GM19238 (cell line): ENCODE results near the gene PPARA.
"Not testable (repeated sequence)": the region's sequence is repeated elsewhere in the genome, so short reads cannot be mapped to it uniquely, and the experiment has no call there.

Source experiments
- DNase-seq: peaks from one replicate; pipeline ENCODE4 v3.0.0; 2011; ENCODE audit warnings: low spot score; ENCODE audit not compliant: insufficient read length

PPARA gene

GRCh38 chr22:46169628-46170027 lies 19.3 kb downstream of the PPARA start:
- no peak for DNase-seq

- no peak for DNase-seq
Measured at GRCh38 chr22:46171940-46172339, 21.6 kb downstream of the PPARA start.

GRCh38 chr22:46172522-46173110 lies 22.3 kb downstream of the PPARA start:
- no peak for DNase-seq

- DNase-seq: no peak
Measured at GRCh38 chr22:46173152-46173551, 22.8 kb downstream of the PPARA start.

GRCh38 chr22:46175631-46176030 lies 25.3 kb downstream of the PPARA start:
- DNase-seq: no peak

- no peak for DNase-seq
Measured at GRCh38 chr22:46176508-46177003, 26.2 kb downstream of the PPARA start.

- DNase-seq: no peak
Measured at GRCh38 chr22:46178755-46179505, 28.6 kb downstream of the PPARA start.

- DNase-seq: no peak
Measured at GRCh38 chr22:46179748-46180147, 29.4 kb downstream of the PPARA start.

GRCh38 chr22:46180370-46181137 lies 30.2 kb downstream of the PPARA start:
- no peak for DNase-seq

- no peak for DNase-seq
Measured at GRCh38 chr22:46183733-46184132, 33.4 kb downstream of the PPARA start.

- no peak for DNase-seq
Measured at GRCh38 chr22:46185283-46185682, 35.0 kb downstream of the PPARA start.

- DNase-seq: no peak
Measured at GRCh38 chr22:46187862-46188261, 37.5 kb downstream of the PPARA start.

- DNase-seq: no peak
Measured at GRCh38 chr22:46192210-46192993, 42.1 kb downstream of the PPARA start.

GRCh38 chr22:46193898-46194310 lies 43.6 kb downstream of the PPARA start:
- no peak for DNase-seq

- DNase-seq: no peak
Measured at GRCh38 chr22:46195487-46196165, 45.3 kb downstream of the PPARA start.

GRCh38 chr22:46196278-46196677 lies 46.0 kb downstream of the PPARA start:
- no peak for DNase-seq

- no peak for DNase-seq
Measured at GRCh38 chr22:46198274-46198673, 47.9 kb downstream of the PPARA start.

- not testable (repeated sequence) for DNase-seq
Measured at GRCh38 chr22:46198806-46199205, 48.5 kb downstream of the PPARA start.

GRCh38 chr22:46201059-46201757 lies 50.9 kb downstream of the PPARA start:
- no peak for DNase-seq

- no peak for DNase-seq
Measured at GRCh38 chr22:46202897-46203600, 52.7 kb downstream of the PPARA start.
